T-helper 1 cell treated with Interleukin-12 subunit alpha and Interleukin-12 subunit beta and Interleukin-4 antibody, amounts not matched to agents 30 ng/mL and 1 ng/mL, for 36 hours (primary cell): ENCODE results near the gene SIT1. TPM values are rescaled to one million over a fixed set of nuclear protein-coding genes. Genes with fewer than 3 reads are reported as not detected.
"Not testable (repeated sequence)": the region's sequence is repeated elsewhere in the genome, so short reads cannot be mapped to it uniquely, and the experiment has no call there.

Experiments
- intact Hi-C: fragments of 100-400 bp; cut with micrococcal nuclease; formaldehyde crosslinking; loops from one replicate; pipeline ENCODE4 v1.15.1; 2024
- total RNA-seq: library from RNA; stranded (reverse); gene quantifications from 2 replicates; pipeline ENCODE4 v1.2.3, GENCODE V29; 2022

SIT1 gene
- total RNA-seq, 1 donor from 2014 or later: 218 TPM

DNA sequence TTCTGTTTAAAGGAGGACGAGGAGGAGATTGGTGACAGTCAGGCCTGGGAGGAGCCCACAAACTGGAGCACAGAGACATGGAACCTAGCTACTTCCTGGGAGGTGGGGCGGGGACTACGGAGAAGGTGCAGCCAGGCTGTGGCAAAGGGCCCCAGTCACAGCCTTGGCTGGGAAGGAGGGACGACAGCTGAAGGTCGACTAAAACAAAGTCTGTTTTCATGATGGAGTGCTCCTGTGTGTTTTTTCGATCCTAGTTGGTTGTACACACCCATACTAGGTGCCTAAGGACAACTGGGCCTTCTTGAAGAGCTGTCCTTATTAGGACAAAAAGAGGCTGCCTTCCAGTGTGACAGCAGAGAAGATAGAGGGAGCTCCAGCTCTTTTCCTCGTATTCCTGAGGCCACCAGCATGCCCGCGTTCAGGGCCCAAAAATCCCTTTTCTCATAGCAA lies 10.3 kb upstream of the SIT1 start:
- intact Hi-C loops: no loop called here

DNA sequence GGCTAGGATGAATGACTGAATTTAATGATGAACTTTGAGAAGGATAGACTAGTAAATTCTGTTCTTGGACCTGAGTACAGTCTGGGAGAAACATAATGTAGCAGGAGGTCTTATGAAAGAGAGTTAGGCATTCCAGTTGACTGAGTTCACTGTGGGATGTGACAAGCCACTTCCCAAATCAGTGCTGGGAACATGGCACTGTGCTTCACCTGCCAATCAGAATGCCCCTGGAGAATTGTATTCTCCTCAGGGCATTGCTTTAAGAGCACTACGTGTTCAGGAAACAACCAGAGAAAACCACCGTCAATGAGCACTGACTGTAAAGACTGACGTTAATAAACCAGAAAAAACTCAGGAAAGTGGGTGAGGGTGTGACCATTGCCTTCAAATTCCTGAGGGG lies 8.6 kb upstream of the SIT1 start:
- intact Hi-C loops: loop anchor here (2.0 to 10.0 kb wide), 8 partner anchors 167 to 1035 kb away; partner anchors contain the start of genes ARID3C, DCTN3, DNAJB5 and FAM221B

DNA sequence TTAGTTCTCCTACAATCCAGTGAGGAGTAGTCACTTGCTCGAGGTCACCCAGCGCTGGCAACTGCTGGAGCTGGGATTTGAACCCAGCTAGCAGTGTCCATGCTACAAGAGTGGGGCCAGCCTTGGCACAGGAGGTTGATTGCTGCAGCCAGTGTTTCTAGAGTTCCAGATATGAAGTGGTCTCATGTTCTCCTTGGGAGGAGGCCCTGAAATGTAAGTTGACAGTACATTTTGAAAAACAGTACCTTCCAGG lies 8.2 kb upstream of the SIT1 start:
- intact Hi-C loops: loop anchor here (1.0 to 10.0 kb wide), 12 partner anchors 29 to 1034 kb away; partner anchors contain the start of genes ARID3C, DCTN3, DNAJB5 and FAM221B

DNA sequence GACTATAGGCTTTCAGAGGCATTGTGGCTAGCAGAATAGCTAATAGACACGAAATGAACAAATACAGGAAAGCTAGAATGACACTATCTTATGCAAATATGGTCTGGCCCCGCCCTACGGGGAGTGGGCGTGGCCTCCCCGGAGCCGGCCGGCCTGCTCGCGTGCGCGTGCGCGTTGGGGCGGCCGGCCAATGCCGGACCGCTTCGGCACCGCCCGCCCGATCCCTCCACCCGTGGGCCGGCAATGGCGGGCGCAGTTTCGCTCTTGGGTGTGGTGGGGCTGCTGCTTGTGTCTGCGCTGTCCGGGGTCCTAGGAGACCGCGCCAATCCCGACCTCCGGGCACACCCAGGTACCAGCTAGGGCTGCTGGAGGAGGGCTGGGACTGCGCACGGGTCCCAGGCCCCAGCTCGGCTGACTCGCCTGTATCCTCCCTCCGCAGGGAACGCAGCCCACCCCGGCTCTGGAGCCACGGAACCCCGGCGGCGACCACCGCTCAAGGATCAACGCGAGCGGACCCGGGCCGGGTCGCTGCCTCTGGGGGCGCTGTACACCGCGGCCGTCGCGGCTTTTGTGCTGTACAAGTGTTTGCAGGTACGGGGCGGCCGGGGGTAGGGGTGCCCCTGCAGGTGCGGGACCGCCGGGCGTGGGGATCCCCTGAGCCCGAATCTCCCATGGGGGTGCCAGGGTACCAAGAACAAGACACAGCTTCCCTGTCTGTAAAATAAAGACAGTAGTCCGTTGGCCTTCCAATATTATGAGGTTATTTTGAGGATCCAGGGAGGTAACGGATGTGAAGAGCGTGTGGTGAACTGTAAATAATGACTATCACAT lies 7.6 kb upstream of the SIT1 start, which contains the start of gene CCDC107:
TSS of gene CCDC107 (plus strand) at position 156 of the 831 bp plus-strand sequence. CDS start at position 244, 88 bp downstream.
- intact Hi-C loops: loop anchor here (1.0 to 10.0 kb wide), 12 partner anchors 30 to 1034 kb away; partner anchors contain the start of genes ARID3C, DCTN3, DNAJB5 and FAM221B

DNA sequence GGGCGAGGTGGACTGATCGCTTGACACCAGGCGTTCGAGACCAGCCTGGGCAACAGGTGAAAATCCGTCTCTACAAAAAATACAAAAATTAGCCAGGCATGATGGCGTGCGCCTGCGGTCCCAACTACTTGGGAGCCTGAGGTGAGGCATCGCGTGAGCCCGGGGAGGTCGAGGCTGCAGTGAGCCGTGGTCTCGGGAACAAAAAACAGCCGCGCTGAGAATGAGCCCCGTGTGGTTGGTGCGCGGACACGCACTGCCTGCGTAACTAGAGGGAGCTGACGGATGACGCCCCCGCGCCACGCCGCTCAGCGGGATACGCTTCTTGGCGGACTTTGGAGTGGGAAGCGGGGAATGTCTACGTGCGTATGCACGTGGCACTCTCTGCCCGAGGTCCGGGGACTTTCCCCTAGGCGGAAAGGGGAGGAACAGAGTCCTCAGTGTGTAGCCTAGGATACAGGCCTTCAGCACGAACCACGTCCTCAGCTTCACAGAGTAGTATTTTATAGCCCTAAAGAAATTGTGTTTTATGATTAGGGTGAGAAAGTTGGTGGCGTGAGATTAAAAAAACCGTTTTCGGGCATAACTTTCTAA lies 6.9 kb upstream of the SIT1 start, which contains the start of gene RMRP:
TSS of gene RMRP (minus strand) at position 474 of the 591 bp plus-strand sequence.
- intact Hi-C loops: loop anchor here (1.0 to 10.0 kb wide), 17 partner anchors 8 to 1033 kb away; partner anchors contain the start of genes ARHGEF39, ARID3C, CREB3 and DCTN3

DNA sequence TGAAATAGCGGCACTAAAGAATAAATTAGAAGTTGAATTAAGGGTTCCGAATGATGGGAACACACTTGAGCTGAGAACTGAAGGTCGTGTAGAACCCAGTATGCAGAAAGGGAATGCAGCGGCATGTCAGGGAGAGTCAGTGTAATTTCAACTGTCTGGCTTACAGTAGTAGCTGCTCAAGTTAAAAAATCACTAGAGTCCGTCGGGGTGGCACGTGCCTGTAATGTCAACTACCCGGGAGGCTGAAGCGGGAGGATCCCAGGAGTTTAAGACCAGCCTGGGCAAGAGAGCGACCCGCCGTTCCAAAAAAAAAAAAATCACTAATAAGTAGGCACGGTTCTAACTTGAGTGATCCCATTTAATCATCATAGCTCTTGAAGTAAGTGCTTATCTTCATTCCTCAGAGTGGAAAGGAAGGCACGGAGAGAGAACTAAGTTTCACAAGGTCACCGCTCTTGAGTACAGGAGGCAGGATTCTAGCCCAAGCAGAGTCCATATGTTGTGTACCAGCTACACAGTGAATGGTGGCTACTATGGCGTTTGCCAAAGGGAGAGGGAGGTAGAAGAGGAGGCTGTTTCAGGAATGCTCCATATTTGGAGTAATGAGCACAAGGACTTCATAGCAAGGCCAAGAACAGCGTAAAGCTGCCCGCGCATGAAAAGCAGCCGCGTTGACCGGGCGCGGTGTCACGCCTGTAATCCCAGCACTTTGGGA lies 6.3 kb upstream of the SIT1 start:
- intact Hi-C loops: loop anchor here (1.0 to 10.0 kb wide), 11 partner anchors 8 to 1032 kb away; partner anchors contain the start of genes ARHGEF39, ARID3C, CREB3 and DCTN3

DNA sequence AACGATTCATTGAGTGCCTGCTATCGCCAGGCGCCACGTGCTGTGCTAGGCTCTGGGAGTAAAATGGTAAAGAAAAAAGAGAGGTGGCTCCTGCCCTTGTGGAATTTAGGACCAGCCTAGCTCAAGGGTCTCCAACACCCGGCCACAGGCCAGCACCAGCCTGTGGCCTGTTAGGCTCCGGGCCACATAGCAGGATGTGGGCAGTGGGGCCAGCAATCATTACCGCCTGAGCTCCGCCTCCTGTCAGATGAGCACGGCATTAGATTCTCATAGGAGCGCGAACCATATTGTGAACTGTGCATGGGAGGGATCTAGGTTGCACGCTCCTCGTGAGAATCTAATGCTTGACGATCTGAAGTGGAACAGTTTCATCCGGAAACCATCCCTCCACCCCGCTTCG lies 5.6 kb upstream of the SIT1 start:
- intact Hi-C loops: loop anchor here (5.0 to 10.0 kb wide), 6 partner anchors 164 to 1032 kb away; partner anchors contain the start of genes ARID3C, DCTN3, DNAJB5 and RUSC2

DNA sequence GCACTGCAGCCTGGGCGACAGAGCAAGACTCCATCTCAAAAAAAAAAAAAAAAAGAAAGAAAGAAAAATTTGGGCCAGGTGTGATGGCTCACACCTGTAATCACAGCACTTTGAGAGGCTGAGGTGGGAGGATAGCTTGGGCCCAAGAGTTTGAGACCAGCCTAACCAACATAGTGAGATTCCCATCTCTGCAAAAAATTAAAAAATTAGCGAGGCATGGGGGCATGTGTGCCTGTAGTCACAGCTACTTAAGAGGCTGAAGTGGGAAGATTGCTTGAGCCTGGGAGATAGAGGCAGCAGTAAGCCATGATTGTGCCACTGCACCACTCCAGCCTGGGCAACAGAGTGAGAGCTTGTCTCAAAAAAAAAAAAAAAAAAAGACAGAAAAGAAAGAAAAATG lies 2.9 kb upstream of the SIT1 start:
- intact Hi-C loops: loop anchor here (10.0 kb wide), 2 partner anchors 949 to 1029 kb away; partner anchors contain the start of genes ARID3C and DCTN3

DNA sequence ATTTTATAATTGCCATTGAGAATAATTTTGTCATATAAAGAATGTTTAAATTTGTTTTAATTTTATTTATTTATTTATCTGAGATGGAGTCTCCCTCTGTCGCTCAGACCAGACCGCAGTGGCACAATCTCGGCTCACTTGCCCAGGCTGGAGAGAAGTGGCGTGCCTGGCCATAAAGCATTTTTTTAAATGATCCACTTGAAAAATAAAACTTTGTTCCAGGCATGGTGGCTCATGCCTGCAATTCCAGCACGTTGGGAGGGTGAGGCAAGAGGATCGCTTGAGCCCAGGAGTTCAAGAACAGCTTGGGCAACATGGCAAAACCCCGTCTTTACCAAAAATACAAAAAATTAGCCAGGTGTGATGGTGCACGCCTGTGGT lies 2.1 kb upstream of the SIT1 start:
- intact Hi-C loops: loop anchor here (10.0 kb wide), 2 partner anchors 948 to 1028 kb away; partner anchors contain the start of genes ARID3C and DCTN3

DNA sequence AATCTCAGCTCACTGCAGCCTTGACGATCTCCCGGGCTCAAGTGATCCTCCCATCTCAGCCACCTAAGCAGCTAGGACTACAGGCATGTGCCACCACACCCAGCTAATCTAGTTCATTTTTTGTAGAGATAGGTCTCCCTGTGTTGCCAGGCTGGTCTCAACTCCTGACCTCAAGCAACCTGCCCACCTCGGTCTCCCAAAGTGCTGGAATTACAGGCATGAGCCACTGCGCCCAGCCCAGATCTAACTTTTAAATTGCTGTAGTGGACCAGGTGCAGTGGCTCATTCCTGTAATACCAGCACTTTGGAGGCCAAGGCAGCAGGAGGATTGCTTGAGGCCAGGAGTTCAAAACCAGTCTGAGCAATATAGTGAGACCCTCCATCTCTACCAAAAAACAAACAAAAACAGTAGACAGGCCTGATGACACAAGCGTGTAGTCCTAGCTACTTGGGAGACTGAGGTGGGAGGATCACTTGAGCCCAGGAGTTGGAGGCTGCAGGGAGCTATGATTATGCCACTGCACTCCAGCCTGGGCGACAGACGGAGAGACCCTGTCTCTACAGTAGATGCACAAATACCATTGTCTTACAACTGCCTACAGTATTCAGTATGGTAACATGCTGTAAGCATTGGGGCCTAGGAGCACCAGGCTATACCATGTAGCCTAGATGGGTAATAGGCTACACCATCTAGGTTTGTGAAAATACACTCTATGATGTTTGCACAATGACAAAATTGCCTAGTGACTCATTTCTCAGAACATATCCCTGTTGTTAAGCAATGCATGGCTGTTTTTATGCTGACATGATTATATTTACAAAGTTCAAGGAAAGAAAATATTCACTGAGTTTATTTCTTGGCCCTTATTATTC lies 1.5 kb upstream of the SIT1 start:
- intact Hi-C loops: loop anchor here (10.0 kb wide), 2 partner anchors 947 to 1027 kb away; partner anchors contain the start of genes ARID3C and DCTN3

DNA sequence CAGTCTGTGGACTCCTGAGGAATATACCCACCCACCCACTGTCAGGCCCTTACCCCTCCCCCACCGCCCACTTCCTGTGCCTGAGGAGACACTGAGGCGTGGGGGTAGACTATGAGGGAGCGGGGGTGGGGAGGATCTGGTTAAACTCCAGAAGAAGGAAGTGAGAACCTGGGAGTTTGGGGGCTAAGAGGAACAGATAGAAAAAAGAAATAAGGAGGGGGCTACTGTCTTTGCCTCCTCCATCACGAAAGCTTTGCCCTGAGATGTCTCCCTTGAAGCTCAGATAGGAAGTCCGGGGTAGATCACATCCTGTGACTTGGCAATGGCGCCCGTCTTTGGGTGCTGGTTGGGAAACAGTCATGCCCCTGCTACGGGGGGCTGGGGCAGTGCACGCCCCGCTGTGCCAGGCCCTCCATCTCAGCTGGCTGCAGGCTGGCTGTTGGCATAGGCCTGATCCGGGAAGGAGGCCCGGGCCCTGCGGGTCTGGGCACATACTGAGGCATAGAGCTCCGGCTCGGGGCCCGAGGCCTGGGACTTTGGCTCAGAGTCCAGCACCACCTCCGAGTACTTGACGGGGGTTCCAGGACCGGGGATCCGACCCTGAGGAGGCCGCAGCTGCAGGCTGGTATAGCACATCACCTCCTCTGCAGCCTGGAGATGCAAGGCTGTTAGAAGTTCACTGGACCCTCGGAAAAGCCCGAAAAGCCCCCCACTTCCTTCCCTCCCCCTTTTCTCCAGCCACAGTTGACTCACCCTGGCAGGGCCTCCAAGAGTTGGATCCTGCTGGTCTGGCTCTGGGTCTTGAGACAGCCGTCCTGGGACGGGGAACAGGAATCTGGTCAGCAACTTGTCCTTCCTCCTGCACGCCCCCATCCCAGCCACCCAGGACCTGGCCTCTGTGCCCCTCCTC lies 1.0 kb downstream of the SIT1 start:
- intact Hi-C loops: loop anchor here (1.0 to 10.0 kb wide), 5 partner anchors 163 to 1025 kb away; partner anchors contain the start of genes ARID3C, CLTA, DCTN3 and GNE

DNA sequence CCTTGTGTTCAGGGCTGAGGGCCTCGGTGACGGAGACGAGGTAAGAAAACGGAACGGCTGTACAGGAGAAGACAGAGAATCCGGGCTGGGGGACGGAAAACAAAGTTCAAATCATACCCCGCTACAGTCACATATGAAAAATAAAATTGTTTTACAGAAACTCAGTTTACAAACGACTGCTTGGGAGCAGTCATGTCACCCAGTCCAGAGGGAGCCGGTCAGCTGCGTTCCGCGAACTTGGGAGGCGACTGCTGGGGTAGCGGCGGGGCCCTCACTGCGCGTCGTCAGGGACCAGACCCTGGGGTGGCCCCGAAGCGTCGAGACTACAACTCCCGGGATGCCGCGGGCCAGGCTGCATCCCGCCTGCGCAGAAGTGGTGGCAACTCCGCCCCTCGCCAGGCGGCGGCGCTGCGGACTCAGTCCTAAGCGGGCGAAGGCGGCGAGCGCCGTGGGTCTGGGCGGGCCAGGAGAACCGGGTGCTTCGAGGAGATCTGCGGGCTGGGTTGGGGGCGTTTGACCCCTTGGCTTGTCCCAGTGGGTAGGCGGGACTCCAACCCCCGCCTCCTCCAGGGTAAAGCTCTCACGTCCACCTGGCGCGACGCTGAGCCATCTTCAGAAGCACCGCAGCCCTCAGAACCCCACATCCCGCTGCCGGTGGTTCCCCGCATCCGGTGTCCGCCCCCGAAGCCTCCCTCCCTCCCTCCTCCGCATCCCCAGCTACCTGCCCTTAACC lies 4.0 kb downstream of the SIT1 start:
- intact Hi-C loops: loop anchor here (1.0 to 5.0 kb wide), 13 partner anchors 7 to 1318 kb away; partner anchors contain the start of genes ARHGEF39, CLTA, CREB3 and GBA2

DNA sequence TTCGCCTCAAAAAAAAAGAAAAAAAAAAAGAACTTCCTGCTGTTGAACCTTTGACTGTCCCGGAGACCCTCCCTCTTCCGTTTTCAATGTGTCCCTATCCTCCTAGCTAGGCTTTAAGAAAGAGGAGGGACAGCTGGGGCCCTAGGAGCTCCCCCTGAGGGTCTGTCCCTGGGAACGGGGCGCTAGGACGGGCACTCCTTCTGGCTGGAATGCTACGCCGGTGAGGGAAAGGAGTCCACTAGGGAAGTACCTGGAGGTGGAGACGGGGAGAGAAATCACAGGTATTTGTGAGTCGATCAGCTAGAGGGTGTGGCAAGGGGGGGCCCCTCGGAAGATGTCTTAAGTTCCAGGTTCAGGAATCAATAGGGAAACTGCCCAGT lies 4.6 kb downstream of the SIT1 start:
- intact Hi-C loops: loop anchor here (1.0 to 5.0 kb wide), 10 partner anchors 19 to 1317 kb away; partner anchors contain the start of genes ARHGEF39, CLTA, CREB3 and GBA2

DNA sequence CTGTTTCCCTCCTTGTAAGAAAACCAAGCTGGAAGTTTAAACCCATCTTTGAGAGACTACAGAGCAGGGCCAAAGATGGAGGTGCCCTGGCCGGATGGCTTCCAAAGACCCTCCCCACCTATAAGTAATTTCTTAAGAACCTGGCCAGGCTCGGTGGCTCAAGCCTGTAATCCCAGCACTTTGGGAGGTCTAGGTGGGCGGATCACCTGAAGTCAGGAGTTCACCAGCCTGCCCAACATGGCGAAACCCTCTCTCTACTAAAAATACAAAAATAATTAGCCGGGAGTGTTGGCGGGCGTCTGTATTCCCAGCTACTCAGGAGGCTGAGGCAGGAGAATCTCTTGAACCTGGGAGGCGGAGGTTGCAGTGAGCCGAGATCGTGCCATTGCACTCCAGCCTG lies 5.0 kb downstream of the SIT1 start:
- intact Hi-C loops: loop anchor here (1.0 to 5.0 kb wide), 10 partner anchors 19 to 1317 kb away; partner anchors contain the start of genes ARHGEF39, CLTA, CREB3 and GBA2

DNA sequence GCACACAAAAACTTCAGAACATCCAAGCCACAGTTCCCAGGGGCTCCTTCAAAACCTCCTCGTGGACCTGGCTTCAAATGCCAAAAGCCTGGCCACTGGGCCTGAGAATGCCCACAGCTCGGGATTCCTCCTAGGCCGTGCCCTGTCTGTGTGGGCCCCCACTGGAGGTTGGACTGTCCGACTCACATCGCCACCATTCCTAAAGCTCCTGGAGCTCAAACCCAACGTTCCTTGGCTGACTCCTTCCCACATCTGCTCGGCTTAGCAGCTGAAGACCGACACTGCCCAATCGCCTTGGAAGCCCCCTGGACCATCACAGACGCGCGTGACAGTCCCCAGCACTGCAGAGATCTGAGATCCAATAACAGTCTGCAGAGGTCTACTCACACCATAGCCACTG lies 7.7 kb downstream of the SIT1 start:
- intact Hi-C loops: no loop called here

DNA sequence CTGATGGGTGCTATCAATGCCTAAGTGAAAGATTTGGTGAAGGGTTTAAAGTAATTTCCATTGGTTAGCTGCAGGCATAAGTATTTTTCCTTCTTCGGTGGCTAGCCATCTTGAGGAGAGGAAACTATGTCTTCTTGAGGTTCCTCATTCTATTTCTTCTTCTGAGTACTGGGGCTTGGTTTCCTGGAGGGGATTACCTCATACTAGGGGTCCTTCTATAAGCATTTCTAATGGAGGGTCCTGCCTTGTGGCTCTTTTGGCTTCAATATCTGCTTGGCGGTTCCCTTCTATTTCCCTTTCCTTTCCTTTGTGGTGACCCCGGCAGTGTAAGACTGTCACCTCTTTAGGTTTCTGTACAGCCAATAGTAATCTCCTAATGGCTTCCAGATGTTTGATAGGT lies 9.3 kb downstream of the SIT1 start:
- intact Hi-C loops: not testable (repeated sequence)

DNA sequence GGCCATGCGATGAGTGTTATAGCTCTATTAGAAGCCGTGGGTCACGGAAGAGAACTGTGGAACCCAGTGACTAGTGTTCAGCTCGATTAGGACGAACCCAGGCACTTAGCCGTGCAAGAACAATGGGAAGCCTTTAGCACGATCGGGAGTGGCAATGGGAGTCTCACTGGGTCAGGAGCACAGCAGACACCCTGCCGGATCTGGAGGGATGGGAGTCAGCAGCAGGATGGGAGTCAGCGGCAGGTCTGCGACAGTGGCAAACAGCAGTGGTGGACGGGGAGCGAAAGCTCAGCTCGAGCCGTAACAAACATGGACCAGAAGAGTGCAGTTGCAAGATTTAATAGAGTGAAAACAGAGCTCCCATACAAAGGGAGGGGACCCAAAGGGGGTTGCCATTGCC lies 10.3 kb downstream of the SIT1 start:
- intact Hi-C loops: not testable (repeated sequence)

DNA sequence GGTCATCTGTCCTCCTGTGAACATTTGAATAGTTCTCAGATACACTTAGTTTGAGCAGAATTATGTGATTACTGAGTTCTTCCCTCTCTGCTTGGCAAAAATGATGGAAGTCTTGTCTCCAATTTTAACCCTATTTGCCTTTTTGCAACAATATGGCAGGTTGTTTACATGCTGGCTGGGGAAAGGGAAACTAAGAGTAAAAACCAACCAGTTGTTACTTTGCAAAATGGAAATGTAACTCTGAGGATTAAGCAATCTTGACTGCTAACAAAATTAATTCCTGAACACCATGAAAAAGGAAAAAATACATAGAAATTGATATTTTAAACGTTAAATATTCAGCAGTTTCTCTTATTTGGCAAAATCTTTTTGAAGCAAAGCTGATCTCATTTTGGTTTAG lies 11.1 kb downstream of the SIT1 start:
- intact Hi-C loops: loop anchor here (1.0 kb wide), 1 partner anchor 8 kb away; no protein-coding TSS in a partner anchor
